Thyroid gland (tissue), 4 donors: ENCODE data around the gene ZNF678. TPM values are rescaled to one million over a fixed set of nuclear protein-coding genes. Genes with fewer than 3 reads are reported as not detected.

Experiments
- DNase-seq, 2 donors: peaks; one replicate each; pipeline ENCODE4 v3.0.0-alpha.2; 2019
- H3K27ac ChIP-seq, 3 donors: fragments of 200-600 bp; sonication (generic); 1 replicate in 2 of 3; 2 replicates in 1 of 3; pipeline ENCODE4 v1.5.1; 2016 to 2019; ENCODE audit warnings: mild to moderate bottlenecking in 1 of 3, moderate library complexity in 1 of 3
- H3K27me3 ChIP-seq: fragments of 200-600 bp; sonication (generic); one replicate; pipeline ENCODE4 v1.5.1; 2019
- H3K36me3 ChIP-seq, 2 donors: fragments of 200-600 bp; sonication (generic); one replicate each; pipeline ENCODE4 v1.5.1; 2016 to 2019
- H3K4me1 ChIP-seq, 2 donors: fragments of 200-600 bp; sonication (generic); one replicate each; pipeline ENCODE4 v1.5.1; 2017 to 2019
- H3K4me3 ChIP-seq, 3 donors: fragments of 200-600 bp; sonication (generic); replicated peaks in 1 of 3; 1 replicate in 2 of 3; 2 replicates in 1 of 3; pipeline ENCODE4 v1.5.1; 2016; ENCODE audit warnings: mild to moderate bottlenecking in 1 of 3
- H3K9me3 ChIP-seq: fragments of 200-600 bp; sonication (generic); one replicate; pipeline ENCODE4 v1.5.1; 2017
- CTCF ChIP-seq, 6 experiments: fragments of 200-600 bp in 3 of 6; fragments of 450-650 bp in 3 of 6; sonication (generic) in 3 of 6; IDR thresholded peaks; one replicate each; pipeline ENCODE4 v1.5.1; 2016 to 2019; ENCODE audit warnings: antibody characterized with exemption in 6 of 6, mild to moderate bottlenecking in 2 of 6, inconsistent platforms in 1 of 6, moderate library complexity in 1 of 6
- POLR2A ChIP-seq, 2 donors: fragments of 450-650 bp; IDR thresholded peaks; one replicate each; pipeline ENCODE4 v1.6.1; 2017; ENCODE audit warnings: antibody characterized with exemption in 2 of 2, mild to moderate bottlenecking in 2 of 2, moderate library complexity in 1 of 2
- WGBS, 2 donors: methylation state at CpG; one replicate each; pipeline ENCODE4 v1.1.5; 2017; 5-methylcytosine and 5-hydroxymethylcytosine counted together
- intact Hi-C: fragments of 100-400 bp; cut with DNase I; formaldehyde crosslinking; loops from one replicate; pipeline ENCODE4 v1.15.1; 2023
- total RNA-seq, 4 donors: library from RNA; depleted of rRNA; stranded (reverse); fragments of >200 nt; gene quantifications; one replicate each; pipeline ENCODE4 v1.2.3, GENCODE V29; 2016

The ZNF678 gene
- total RNA-seq, 4 donors from 2014 or later: 15.9 to 35.4 (median 23.9) TPM

- Histone ChIP-seq H3K27me3 (no peaks in the 10 kb centered on the region), H3K4me1 (peaks cover 8 to 17% of the 10 kb centered on the region in 2 donors), H3K9me3 (no peaks in the 10 kb centered on the region), H3K27ac (peak overlapping the region in 1 of 3 donors; percentile 71), H3K36me3 (no peaks in the 10 kb centered on the region), H3K4me3 (no peak overlapping the region)
- DNase-seq: no peak
- intact Hi-C loops: no loop called here
- TF ChIP-seq POLR2A (IDR thresholded peaks at IDR 0.05) (no peak), CTCF (IDR thresholded peaks at IDR 0.05) (no peak)
- 91 to 92% methylated on average over 10 to 13 of the region's 14 CpGs for WGBS, 2 donors
Measured at GRCh38 chr1:227543283-227544066, 19.9 kb upstream of the ZNF678 start.

- H3K4me3 ChIP-seq: no peak overlapping the region
- H3K9me3 ChIP-seq: no peaks in the 10 kb centered on the region
- DNase-seq: no peak
- no peaks in the 10 kb centered on the region for H3K27me3 ChIP-seq
- H3K36me3 ChIP-seq: no peaks in the 10 kb centered on the region
- H3K27ac ChIP-seq: no peak overlapping the region
- TF ChIP-seq CTCF (IDR thresholded peaks at IDR 0.05) (no peak), POLR2A (IDR thresholded peaks at IDR 0.05) (no peak)
- intact Hi-C loops: no loop called here
- WGBS, 2 donors: 89 to 100% methylated on average over 4 to 5 of the region's 9 CpGs
- peaks cover 8 to 17% of the 10 kb centered on the region in 2 donors for H3K4me1 ChIP-seq
Measured at GRCh38 chr1:227544067-227545050, 19.0 kb upstream of the ZNF678 start.

GRCh38 chr1:227545361-227545760 lies 18.0 kb upstream of the ZNF678 start:
- H3K9me3 ChIP-seq: no peaks in the 10 kb centered on the region
- intact Hi-C loops: no loop called here
- DNase-seq: no peak
- no peaks in the 10 kb centered on the region for H3K27me3 ChIP-seq
- WGBS, 2 donors: 78 to 86% methylated on average over 5 of the region's 5 CpGs
- no peaks in the 10 kb centered on the region for H3K36me3 ChIP-seq
- H3K4me1 ChIP-seq: peaks cover 8 to 17% of the 10 kb centered on the region in 2 donors
- H3K4me3 ChIP-seq: no peak overlapping the region
- TF ChIP-seq CTCF (IDR thresholded peaks at IDR 0.05): no peak
- no peak for TF ChIP-seq POLR2A (IDR thresholded peaks at IDR 0.05)
- no peak overlapping the region for H3K27ac ChIP-seq

- no peak for DNase-seq
- Histone ChIP-seq H3K4me3 (no peak overlapping the region), H3K27me3 (no peaks in the 10 kb centered on the region), H3K36me3 (no peaks in the 10 kb centered on the region), H3K4me1 (peaks cover 8 to 15% of the 10 kb centered on the region in 2 donors), H3K27ac (no peak overlapping the region), H3K9me3 (no peaks in the 10 kb centered on the region)
- 87 to 89% methylated on average over 4 to 5 of the region's 5 CpGs for WGBS, 2 donors
- intact Hi-C loops: no loop called here
- TF ChIP-seq CTCF (IDR thresholded peaks at IDR 0.05) (no peak), POLR2A (IDR thresholded peaks at IDR 0.05) (no peak)
Measured at GRCh38 chr1:227546059-227546458, 17.3 kb upstream of the ZNF678 start.
